CD4-positive, alpha-beta T cell treated with Interleukin-12 subunit alpha and Interleukin-12 subunit beta, for 1 hour (primary cell): ENCODE measurements around the gene LMX1B.
"Not testable (repeated sequence)": the region's sequence is repeated elsewhere in the genome, so short reads cannot be mapped to it uniquely, and the experiment has no call there.

Experiments used
- DNase-seq: peaks from one replicate; pipeline ENCODE4 v3.0.0-alpha.2; 2020

The LMX1B gene

DNA sequence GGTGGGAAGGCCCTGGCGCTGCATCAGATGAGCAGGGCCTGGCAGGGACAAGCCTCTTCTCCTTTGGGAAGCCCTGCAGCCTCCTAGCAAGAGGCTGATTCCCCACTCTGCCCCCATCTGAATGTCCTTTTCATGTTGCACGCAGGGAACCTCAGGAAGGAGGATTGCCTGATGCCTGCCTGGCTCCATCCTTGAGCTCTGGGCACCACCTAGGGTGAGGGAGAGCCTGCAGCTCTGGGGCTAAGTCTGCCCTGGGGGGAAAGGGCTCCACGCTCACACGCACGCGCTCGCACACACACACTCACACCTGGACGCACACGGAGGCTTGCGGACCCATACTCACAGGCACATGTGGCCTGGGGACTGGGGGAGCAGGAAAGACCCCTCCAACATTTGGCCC, 86.6 kb downstream of the LMX1B start:
- DNase-seq: no peak

- no peak for DNase-seq
These were observed 87.4 kb downstream of the LMX1B start for GRCh38 chr9:126700903-126701812.

- no peak for DNase-seq
These were observed 88.0 kb downstream of the LMX1B start for GRCh38 chr9:126701813-126702140.

DNA sequence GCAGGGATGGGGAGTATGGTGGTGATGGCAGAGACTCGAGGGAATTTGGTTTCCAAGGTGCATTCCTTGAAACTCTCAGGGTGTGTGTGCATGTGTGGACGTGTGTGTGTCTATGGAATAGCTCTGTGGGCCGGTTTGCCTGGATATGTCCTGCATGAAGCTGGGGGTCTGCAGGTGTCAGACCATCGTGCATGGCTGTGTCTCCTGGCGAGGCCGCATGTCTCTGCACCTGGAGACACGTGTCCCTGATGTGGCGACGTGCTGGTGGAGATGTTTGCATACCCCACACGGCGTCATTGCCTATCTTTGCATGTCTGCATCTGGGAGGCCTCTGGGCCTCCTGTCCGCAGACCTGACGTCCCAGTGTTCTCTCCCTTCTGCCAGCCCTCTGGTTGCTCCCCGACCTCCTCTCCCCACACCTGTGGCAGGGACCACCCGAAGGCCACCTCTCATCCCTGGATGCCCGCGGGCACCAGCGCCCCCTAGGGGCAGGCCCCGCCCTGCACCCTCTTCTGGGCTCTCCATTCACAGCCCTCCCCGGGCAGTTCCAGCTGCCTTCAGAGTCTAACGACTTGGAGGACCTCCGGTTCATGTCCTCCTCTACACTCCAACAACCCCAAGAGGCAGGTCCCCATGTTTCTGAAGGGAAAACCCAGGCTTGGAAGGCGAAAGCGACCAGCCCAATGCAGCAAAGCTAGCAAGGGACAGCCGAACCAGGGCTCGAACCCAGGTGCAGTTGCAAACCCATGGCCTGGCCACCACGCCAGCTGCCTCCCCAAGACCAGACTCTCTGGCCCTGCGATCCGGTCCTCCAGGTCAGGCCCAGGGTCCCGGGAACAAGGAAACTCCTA, 88.6 kb downstream of the LMX1B start:
- peak; percentile 29 for DNase-seq

GRCh38 chr9:126703002-126703865, 89.5 kb downstream of the LMX1B start:
- no peak for DNase-seq

DNA sequence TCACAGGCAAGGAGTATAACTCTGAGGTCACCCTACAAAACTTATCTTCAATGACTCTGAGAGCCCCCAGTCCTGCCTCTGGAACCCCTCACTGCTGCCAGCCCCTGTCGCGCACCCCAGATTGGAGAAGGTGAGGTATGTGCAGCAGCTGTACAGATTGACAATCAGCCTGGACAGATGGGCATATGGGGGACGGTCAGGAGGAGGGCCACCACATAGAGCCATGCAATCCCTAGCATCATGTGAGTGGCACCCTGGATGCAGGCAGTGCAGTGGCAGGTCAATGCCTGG, 90.1 kb downstream of the LMX1B start:
- DNase-seq: no peak

- DNase-seq: no peak
These were observed 90.6 kb downstream of the LMX1B start for GRCh38 chr9:126704157-126704891.

- DNase-seq: peak; percentile 87
These were observed 91.4 kb downstream of the LMX1B start for GRCh38 chr9:126704892-126705766.

GRCh38 chr9:126705767-126706697, 92.3 kb downstream of the LMX1B start:
- peak; percentile 76 for DNase-seq

DNA sequence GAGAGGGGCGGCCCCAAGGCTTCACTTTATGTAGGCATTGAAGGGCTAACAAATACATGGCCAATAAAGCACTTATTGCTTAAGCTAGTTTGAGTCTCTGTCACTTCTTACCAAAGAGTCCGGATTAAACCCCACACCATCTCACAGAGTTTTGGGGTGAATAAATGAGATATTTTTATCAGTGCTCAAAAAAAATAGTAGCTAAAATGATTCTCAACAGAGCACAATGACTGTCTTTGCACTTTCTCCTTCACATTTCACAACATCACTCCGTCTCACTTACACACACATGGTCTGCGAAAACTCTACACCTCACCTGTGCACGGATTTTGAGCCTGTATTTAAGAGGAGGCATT, 92.9 kb downstream of the LMX1B start:
- DNase-seq: no peak

DNA sequence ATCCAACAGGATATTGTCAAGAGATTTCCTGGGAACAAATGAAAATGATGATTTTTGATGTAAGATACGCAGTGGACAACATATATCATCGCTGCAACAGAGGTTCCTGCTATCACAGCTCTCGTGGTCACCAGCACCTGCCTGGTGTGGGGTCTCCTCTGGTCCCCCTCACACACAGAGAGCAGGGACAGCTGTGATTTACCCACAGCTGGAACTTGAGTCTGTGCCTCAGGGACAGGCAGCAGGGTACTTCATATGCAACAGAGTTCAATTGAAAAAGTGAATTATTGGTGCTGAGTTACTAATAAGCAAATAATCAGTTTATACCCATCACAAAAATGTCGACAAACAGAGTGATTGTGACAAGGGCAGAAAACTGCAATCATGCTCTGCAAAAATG, 93.4 kb downstream of the LMX1B start:
- DNase-seq: no peak

GRCh38 chr9:126707712-126708111, 94.0 kb downstream of the LMX1B start:
- not testable (repeated sequence) for DNase-seq

DNA sequence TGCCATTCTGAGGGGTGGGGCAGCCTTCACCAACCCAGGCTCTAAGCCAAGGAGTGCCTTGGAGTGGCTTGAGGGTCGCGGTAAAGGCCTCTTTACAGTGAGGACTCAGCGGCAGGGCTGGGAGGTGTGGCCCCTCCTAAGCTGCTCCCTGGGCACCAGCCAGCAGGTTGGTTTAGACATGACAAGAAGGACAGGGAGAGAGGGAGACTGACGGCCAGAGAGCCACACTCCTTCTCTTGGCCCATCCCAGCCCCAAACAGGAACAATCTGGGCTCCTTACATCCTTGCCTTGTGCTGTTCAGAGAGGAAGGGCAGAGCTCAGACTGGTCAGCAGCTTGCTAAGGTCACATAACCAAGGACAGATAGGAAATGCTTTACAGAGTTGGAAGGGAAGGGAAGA, 94.5 kb downstream of the LMX1B start:
- DNase-seq: no peak

DNA sequence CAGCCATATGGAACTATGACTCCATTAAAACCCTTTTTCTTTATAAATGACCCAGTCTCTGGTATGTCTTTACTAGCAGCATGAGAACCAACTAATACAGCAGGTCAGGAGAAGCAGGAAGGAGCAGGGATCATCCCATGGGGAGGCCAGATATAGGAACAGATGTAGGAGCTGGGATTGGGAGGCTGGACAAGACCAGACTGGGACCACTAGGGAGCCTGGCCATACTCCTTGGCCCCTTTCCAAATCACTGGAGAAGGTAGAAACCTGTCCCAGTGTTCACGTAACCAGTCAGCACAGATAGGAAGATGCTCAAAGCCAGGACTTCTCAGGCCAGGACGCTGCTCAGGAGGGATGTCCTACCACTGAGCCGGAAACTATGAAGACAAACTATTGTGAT, 95.5 kb downstream of the LMX1B start:
- no peak for DNase-seq

DNA sequence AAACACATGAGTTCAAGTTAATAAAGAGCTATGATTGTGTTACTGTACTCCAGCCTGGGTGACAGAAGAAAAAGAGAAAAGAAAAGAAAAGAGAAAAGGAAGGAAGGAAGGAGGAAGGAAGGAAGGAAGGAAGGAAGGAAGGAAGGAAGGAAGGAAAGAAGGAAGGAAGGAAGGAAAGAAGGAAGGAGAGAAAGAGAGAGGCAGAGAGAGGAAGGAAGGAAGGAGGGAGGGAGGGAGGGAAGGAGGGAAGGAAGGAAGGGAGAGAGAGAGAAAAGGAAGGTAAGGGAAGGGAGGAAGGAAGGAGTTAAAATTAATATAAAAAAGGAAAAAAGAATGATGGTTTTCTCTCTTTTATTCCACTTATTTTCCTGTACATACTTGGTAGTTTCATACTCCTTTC, 101.7 kb downstream of the LMX1B start:
- DNase-seq: no peak

DNA sequence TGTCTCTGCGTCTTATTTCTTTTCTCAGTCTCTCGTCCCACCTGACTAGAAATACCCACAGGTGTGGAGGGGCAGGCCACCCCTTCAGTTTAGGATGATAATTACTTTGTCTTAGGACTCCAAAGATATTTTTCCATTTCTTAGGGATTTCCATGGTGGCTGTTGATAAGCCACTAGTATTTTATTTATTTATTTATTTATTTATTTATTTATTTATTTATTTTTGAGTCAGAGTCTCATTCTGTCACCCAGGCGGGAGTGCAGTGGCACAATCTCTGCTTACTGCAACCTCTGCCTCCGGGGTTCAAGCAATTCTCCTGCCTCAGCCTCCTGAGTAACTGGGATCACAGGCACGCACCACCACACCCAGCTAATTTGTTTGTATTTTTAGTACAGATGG, 103.7 kb downstream of the LMX1B start:
- not testable (repeated sequence) for DNase-seq

GRCh38 chr9:126719618-126720031, 105.9 kb downstream of the LMX1B start:
- peak; percentile 94 for DNase-seq

DNA sequence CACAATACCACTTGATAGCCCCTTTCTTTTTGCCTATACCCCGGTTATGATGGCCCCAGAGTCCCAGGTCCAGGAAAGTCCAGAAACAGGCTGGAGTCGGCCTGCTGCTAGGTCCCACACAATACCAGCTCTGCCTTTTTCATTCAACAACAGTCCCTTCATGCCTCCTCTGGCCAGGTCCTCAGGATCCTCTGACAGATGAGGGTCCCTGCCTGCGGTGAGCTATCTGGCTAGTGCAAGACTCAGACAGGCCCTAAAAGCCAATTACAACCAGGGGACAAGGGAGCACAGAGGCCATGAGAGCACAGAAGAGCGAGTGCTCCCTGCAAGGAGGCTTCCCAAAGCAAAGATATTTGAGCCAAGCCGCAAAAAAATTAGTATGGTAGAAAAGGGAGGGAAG, 106.3 kb downstream of the LMX1B start:
- no peak for DNase-seq

DNA sequence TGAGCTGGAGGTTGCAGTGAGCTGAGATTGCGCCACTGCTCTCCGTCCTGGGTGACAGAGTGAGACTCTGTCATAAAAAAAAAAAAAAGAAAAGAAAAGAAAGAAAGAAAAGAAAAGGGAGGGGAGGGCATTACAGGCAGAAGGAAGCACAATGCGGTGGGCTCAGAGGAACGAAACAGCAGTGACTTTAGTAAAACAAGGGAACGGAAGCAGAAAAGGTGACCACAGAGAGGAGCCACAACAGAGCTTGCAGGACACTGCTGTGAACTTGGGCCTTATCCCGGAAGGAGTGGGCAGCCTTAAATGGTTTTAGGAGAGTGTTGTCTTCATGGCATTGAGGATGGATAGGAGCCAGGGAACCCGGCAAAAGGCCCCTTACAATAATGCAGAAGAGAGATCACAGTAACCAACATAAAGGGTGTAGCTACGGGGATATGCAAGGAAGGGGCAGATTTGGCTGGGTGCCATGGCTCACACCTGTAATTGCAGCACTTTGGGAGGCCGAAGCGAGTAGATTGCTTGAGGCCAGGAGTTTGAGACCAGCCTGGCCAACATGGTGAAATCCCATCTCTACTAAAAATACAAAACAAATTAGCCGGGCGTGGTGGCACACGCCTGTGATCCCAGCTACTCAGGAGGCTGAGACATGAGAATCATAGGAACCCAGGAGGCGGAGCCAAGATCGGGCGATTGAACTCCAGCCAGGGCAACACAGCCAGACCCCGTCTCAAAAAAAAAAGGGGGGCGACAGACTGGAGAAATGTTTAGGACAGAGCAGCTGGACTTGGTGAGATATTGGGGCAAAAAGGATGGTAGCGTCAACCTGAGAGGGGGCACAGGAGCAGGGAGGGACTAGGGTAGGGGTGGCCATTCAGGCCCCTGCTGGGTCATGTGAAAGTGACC, 107.2 kb downstream of the LMX1B start:
- DNase-seq: peak; percentile 10
